ENCODE measurements around the gene LELP1. TPM values are rescaled to one million over a fixed set of nuclear protein-coding genes. Genes with fewer than 3 reads are reported as not detected.

Gene LELP1
- total and polyA plus RNA-seq, 2 of the 8 experiments (the other 6 are each of a cell fraction or from before 2014, with no cell fraction given): not detected

DNA sequence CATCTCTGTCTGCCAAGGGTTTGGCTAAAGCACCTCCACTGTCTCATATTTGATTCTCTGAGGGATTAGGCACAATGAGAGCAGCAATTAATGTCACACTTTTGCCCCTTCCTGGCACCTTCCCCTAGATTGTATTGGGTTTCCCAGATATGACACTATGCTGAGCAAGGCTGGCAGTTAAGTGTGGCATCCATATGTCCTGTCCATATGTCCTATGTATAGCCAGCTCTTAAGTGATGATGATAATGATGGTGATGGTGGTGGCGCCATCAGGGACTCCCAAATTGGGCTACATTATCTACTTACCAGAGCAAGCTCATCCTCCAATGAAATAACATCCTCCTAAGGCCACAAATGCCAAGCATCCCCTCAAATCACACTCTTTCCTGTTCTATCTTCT lies 42.8 kb downstream of the LELP1 start:
- no peak overlapping the region for H2BK5ac ChIP-seq (ENCODE audit: low read depth, low read length)
- no peak overlapping the region for H2AFZ ChIP-seq (ENCODE audit: low read length)
- H4K8ac ChIP-seq (ENCODE audit: extremely low read depth, insufficient read depth, low read length): no peak overlapping the region
- no peaks in the 10 kb centered on the region for H3K36me3 ChIP-seq (ENCODE audit: control insufficient read depth in 2 of 4, insufficient read depth in 4 of 4, low read length in 3 of 4)
- FAIRE-seq (no peak), DNase-seq (ENCODE audit: low read depth in 1 of 2, low spot score in 2 of 2) (no peak)
- H3K4me3 ChIP-seq (ENCODE audit: extremely low read depth in 1 of 4, insufficient read depth in 2 of 4, low read depth in 3 of 4, low read length in 4 of 4): no peak overlapping the region
- H3K27ac ChIP-seq (ENCODE audit: low read depth, low read length): no peak overlapping the region
- no peaks in the 10 kb centered on the region for H4K20me1 ChIP-seq (replicated peaks in 1 of 2; ENCODE audit: control insufficient read depth in 1 of 2, insufficient read depth in 2 of 2, low read length in 2 of 2)
- no peaks in the 10 kb centered on the region for H3K4me1 ChIP-seq (replicated peaks in 1 of 4; ENCODE audit: control insufficient read depth in 3 of 4, insufficient read depth in 4 of 4, low read length in 3 of 4)
- H3K4ac ChIP-seq (replicated peaks; ENCODE audit: insufficient read length, low read depth, low read length): no peak overlapping the region
- peaks cover 10% of the 10 kb centered on the region; the same call in 1 of the 2 replicates for H3K23me2 ChIP-seq (ENCODE audit: low read depth, low read length)
- H2BK12ac ChIP-seq (ENCODE audit: low read depth, low read length): no peak overlapping the region
- no peak overlapping the region for H3K9ac ChIP-seq (replicated peaks in 1 of 4; ENCODE audit: extremely low read depth in 1 of 4, low read depth in 3 of 4, low read length in 3 of 4)
- no peak overlapping the region for H4K91ac ChIP-seq (replicated peaks; ENCODE audit: insufficient read length, low read length)
- H2AK5ac ChIP-seq (ENCODE audit: low read depth, low read length): no peak overlapping the region
- no peak overlapping the region for H3K23ac ChIP-seq (ENCODE audit: insufficient read length)
- H3K18ac ChIP-seq (ENCODE audit: extremely low read depth, low read length): no peak overlapping the region
- H3K9me3 ChIP-seq (ENCODE audit: insufficient read depth in 2 of 2, low read depth in 1 of 2, low read length in 1 of 2): peaks cover 2 to 9% of the 10 kb centered on the region in 2 experiments; a peak in 2 of 4 replicates
- WGBS, 2 experiments (ENCODE audit: extremely low coverage in 1 of 2, insufficient coverage in 1 of 2, insufficient read length in 1 of 2, insufficient replicate concordance in 2 of 2, low coverage in 1 of 2, low lambda C conversion rate in 2 of 2, missing lambda C conversion rate in 1 of 2): 70% methylated on average over 1 of the region's 1 CpG; no CpG with 5 or more reads in 1 of the 2 experiments
- H3K14ac ChIP-seq (ENCODE audit: insufficient read length): no peak overlapping the region
- no peak overlapping the region for H3K56ac ChIP-seq (replicated peaks; ENCODE audit: insufficient read length, low read depth, low read length)
- H3K4me2 ChIP-seq (ENCODE audit: insufficient read depth in 1 of 2, low read depth in 2 of 2, low read length in 2 of 2): no peak overlapping the region
- H2BK20ac ChIP-seq (ENCODE audit: low read length): no peak overlapping the region
- H3K79me2 ChIP-seq (ENCODE audit: control insufficient read depth in 1 of 2, insufficient read depth in 2 of 2, low read length in 2 of 2): no peaks in the 10 kb centered on the region
- no peaks in the 10 kb centered on the region for H3K27me3 ChIP-seq (replicated peaks in 1 of 4; ENCODE audit: control insufficient read depth in 3 of 4, extremely low read depth in 1 of 4, insufficient read depth in 3 of 4, low read length in 3 of 4)
- no peak overlapping the region for H2BK120ac ChIP-seq (replicated peaks; ENCODE audit: low read depth, low read length)
- H4K5ac ChIP-seq (ENCODE audit: insufficient read length, low read depth, low read length): no peak overlapping the region
- POLR2A ChIA-PET (ENCODE audit: partially characterized antibody): no interaction called here
- no peaks in the 10 kb centered on the region for H3K79me1 ChIP-seq (ENCODE audit: low read depth, low read length)
- CTCF ChIA-PET (ENCODE audit: partially characterized antibody): interaction anchor here (0.6 to 3.1 kb wide), 3 partner anchors 18 to 458 kb away, joined by 3 to 10 read pairs (median 6); no protein-coding TSS in a partner anchor
- H2BK15ac ChIP-seq (ENCODE audit: low read length): no peak overlapping the region
- TF ChIP-seq SIRT6 (IDR thresholded peaks at IDR 0.05; ENCODE audit: low read length) (no peak), POLR2A (IDR thresholded peaks at IDR 0.05; ENCODE audit: control extremely low read depth in 1 of 2, low read depth in 2 of 2, low read length in 2 of 2) (no peak), JUN (IDR thresholded peaks at IDR 0.05; ENCODE audit: low read depth, low read length) (no peak), KDM1A (IDR thresholded peaks at IDR 0.05; ENCODE audit: borderline replicate concordance, low read length) (no peak), ASH2L (IDR thresholded peaks at IDR 0.05; ENCODE audit: low read length) (no peak), SP1 (IDR thresholded peaks at IDR 0.05; ENCODE audit: low read depth, low read length) (no peak), PHF8 (conservative IDR thresholded peaks at IDR 0.05; ENCODE audit: low read depth, low read length) (no peak), RFX5 (IDR thresholded peaks at IDR 0.05; ENCODE audit: borderline replicate concordance, low read depth, low read length) (no peak), CHD2 (IDR thresholded peaks at IDR 0.05; ENCODE audit: low read length) (no peak), CBX8 (IDR thresholded peaks at IDR 0.05; ENCODE audit: borderline replicate concordance, low read depth, low read length) (no peak), POLR2AphosphoS5 (IDR thresholded peaks at IDR 0.05; ENCODE audit: low read depth, low read length) (no peak), YY1 (IDR thresholded peaks at IDR 0.05; ENCODE audit: low read depth, low read length) (no peak)
- TF ChIP-seq, protein P1, sequence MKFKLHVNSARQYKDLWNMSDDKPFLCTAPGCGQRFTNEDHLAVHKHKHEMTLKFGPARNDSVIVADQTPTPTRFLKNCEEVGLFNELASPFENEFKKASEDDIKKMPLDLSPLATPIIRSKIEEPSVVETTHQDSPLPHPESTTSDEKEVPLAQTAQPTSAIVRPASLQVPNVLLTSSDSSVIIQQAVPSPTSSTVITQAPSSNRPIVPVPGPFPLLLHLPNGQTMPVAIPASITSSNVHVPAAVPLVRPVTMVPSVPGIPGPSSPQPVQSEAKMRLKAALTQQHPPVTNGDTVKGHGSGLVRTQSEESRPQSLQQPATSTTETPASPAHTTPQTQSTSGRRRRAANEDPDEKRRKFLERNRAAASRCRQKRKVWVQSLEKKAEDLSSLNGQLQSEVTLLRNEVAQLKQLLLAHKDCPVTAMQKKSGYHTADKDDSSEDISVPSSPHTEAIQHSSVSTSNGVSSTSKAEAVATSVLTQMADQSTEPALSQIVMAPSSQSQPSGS (IDR thresholded peaks at IDR 0.05; ENCODE audit: low read length): no peak
- TF ChIP-seq, protein P2, sequence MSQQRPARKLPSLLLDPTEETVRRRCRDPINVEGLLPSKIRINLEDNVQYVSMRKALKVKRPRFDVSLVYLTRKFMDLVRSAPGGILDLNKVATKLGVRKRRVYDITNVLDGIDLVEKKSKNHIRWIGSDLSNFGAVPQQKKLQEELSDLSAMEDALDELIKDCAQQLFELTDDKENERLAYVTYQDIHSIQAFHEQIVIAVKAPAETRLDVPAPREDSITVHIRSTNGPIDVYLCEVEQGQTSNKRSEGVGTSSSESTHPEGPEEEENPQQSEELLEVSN (IDR thresholded peaks at IDR 0.05): no peak

All from H1 (cell line).